Prostate gland (tissue), 2 donors: ENCODE results near the gene PSMB2. TPM values are rescaled to one million over a fixed set of nuclear protein-coding genes. Genes with fewer than 3 reads are reported as not detected.
A peak's percentile ranks its signal among the peaks of the same experiment; 100 is the strongest.

Experiments used
- DNase-seq: peaks from one replicate; pipeline ENCODE4 v3.0.0-alpha.2; 2019; ENCODE audit warnings: low spot score
- H3K27ac ChIP-seq, 2 donors: fragments of 200-600 bp; sonication (generic); 2 replicates each; pipeline ENCODE4 v1.5.1; 2017 to 2019
- H3K27me3 ChIP-seq: fragments of 200-600 bp; sonication (generic); replicated peaks from 2 replicates; pipeline ENCODE4 v1.5.1; 2019; ENCODE audit not compliant: insufficient read depth
- H3K36me3 ChIP-seq, 2 donors: fragments of 200-600 bp; sonication (generic); 1 replicate in 1 of 2; 2 replicates in 1 of 2; pipeline versions ENCODE4 v1.5.1 to v1.8.1; 2017 to 2019
- H3K4me1 ChIP-seq: fragments of 200-600 bp; sonication (generic); replicated peaks from 2 replicates; pipeline ENCODE4 v1.5.1; 2019
- H3K4me3 ChIP-seq, 2 donors: fragments of 200-600 bp; sonication (generic); 2 replicates each; pipeline ENCODE4 v1.5.1; 2017 to 2019
- H3K9me3 ChIP-seq: fragments of 200-600 bp; sonication (generic); 2 replicates; pipeline ENCODE4 v1.5.1; 2017
- CTCF ChIP-seq, 4 experiments: fragments of 200-600 bp in 2 of 4; fragments of 450-650 bp in 2 of 4; sonication (generic) in 2 of 4; IDR thresholded peaks; 1 replicate in 3 of 4; 2 replicates in 1 of 4; pipeline ENCODE4 v1.5.1; 2016 to 2019; ENCODE audit warnings: antibody characterized with exemption in 4 of 4, mild to moderate bottlenecking in 2 of 4, moderate library complexity in 2 of 4
- POLR2A ChIP-seq: fragments of 450-650 bp; IDR thresholded peaks from one replicate; pipeline ENCODE4 v1.6.1; 2016; ENCODE audit warnings: antibody characterized with exemption, mild to moderate bottlenecking
- POLR2AphosphoS5 ChIP-seq: sonication (generic); formaldehyde crosslinking; IDR thresholded peaks from one replicate; pipeline ENCODE4 v1.6.1; 2017; ENCODE audit warnings: antibody characterized with exemption
- WGBS: methylation state at CpG from one replicate; pipeline ENCODE4 v1.1.5; 2018; 5-methylcytosine and 5-hydroxymethylcytosine counted together
- intact Hi-C: fragments of 100-400 bp; cut with DNase I; formaldehyde crosslinking; loops from one replicate; pipeline ENCODE4 v1.14.2; 2022
- total RNA-seq, 2 donors: library from RNA; depleted of rRNA; stranded (reverse); fragments of >200 nt; gene quantifications; one replicate each; pipeline ENCODE4 v1.1.0, GENCODE V29; 2016

The PSMB2 gene
- total RNA-seq, 2 donors from 2014 or later = 53.6 to 64.8 TPM

DNA sequence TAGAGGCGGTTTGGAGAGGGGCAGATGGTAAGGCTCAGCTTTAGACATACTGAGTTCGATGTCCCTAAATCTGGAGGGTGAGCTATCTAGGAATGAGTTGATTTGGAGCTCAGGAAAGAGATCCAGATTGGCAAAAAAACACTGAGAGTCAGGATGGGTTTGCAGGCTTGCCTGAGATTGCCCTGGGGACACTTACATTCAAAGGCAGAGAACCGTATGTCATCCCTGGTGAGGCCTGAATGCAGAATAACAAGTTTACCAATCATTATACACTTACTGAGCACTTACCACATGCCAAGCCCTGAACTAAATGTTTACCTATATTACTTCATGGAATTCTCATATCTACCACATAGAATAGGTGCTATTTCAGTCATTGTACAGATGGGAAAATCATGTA lies 40.7 kb downstream of the PSMB2 start:
- DNase-seq = no peak
- Histone ChIP-seq H3K36me3 (no peaks in the 10 kb centered on the region), H3K4me3 (no peak overlapping the region), H3K27me3 (no peaks in the 10 kb centered on the region), H3K9me3 (no peaks in the 10 kb centered on the region), H3K27ac (no peak overlapping the region), H3K4me1 (no peaks in the 10 kb centered on the region)
- TF ChIP-seq POLR2A (no peak), POLR2AphosphoS5 (no peak), CTCF (IDR thresholded peaks at IDR 0.05) (no peak)
- intact Hi-C loops = no loop called here
- 82% methylated on average over 3 of the region's 3 CpGs for WGBS

- no peak for DNase-seq
- WGBS = 73% methylated on average over 3 of the region's 3 CpGs
- intact Hi-C loops = no loop called here
- Histone ChIP-seq H3K4me3 (no peak overlapping the region), H3K9me3 (no peaks in the 10 kb centered on the region), H3K4me1 (no peaks in the 10 kb centered on the region), H3K27me3 (no peaks in the 10 kb centered on the region), H3K27ac (peak overlapping the region in 1 of 2 donors; percentile 19), H3K36me3 (no peaks in the 10 kb centered on the region)
- TF ChIP-seq POLR2A = no peak
- no peak for TF ChIP-seq CTCF (IDR thresholded peaks at IDR 0.05)
- no peak for TF ChIP-seq POLR2AphosphoS5
Measured at GRCh38 chr1:35599411-35599810, 41.9 kb downstream of the PSMB2 start.

DNA sequence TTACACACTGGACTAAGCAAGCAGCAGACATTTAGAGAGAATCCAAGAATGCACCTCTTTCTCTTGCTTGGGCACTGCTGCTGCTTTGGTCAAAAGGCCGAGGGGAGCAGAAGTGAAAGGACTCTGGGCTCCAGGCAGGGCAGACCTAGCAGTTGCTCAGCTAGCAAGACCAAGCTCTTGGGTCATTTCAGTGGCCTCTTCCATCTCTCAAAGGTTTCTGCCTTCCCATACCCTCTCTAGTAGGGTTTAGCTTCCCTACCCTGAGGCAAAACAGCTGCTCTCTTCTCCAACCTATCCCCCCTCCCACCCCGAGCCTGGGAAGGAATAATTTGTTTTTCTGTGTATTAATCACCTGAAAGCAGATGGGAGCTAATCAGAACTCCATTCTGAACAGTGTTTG lies 42.4 kb downstream of the PSMB2 start:
- Histone ChIP-seq H3K9me3 (no peaks in the 10 kb centered on the region), H3K4me1 (no peaks in the 10 kb centered on the region), H3K27me3 (no peaks in the 10 kb centered on the region), H3K27ac (peak overlapping the region in 1 of 2 donors; percentile 19), H3K36me3 (no peaks in the 10 kb centered on the region), H3K4me3 (no peak overlapping the region)
- intact Hi-C loops = no loop called here
- 69% methylated on average over 2 of the region's 2 CpGs for WGBS
- no peak for DNase-seq
- no peak for TF ChIP-seq CTCF (IDR thresholded peaks at IDR 0.05)
- no peak for TF ChIP-seq POLR2A
- no peak for TF ChIP-seq POLR2AphosphoS5

DNA sequence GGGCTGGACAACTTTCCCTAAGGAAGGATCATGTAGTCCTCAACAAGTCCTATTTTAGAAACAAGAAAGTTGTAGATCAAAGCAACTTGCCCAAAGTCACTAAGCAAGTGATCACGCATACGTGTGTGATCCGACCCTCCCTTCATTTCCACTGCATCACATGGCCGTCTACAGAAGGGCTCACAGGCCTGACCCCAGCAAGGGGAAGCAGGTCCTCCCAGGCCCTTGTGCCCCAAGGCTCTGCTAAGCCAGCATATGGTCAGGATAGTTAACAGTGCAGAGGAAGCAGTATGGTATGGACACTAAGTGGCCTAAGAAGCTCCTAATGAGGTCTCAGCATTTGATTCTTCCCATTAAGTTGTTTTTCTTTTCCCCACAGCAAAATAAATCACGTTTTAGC lies 43.5 kb downstream of the PSMB2 start:
- intact Hi-C loops = no loop called here
- H3K4me1 ChIP-seq = no peaks in the 10 kb centered on the region
- WGBS = 87% methylated on average over 5 of the region's 5 CpGs
- no peaks in the 10 kb centered on the region for H3K27me3 ChIP-seq
- H3K36me3 ChIP-seq = no peaks in the 10 kb centered on the region
- H3K4me3 ChIP-seq = no peak overlapping the region
- no peak for TF ChIP-seq CTCF (IDR thresholded peaks at IDR 0.05)
- H3K27ac ChIP-seq = no peak overlapping the region
- no peaks in the 10 kb centered on the region for H3K9me3 ChIP-seq
- DNase-seq = no peak

DNA sequence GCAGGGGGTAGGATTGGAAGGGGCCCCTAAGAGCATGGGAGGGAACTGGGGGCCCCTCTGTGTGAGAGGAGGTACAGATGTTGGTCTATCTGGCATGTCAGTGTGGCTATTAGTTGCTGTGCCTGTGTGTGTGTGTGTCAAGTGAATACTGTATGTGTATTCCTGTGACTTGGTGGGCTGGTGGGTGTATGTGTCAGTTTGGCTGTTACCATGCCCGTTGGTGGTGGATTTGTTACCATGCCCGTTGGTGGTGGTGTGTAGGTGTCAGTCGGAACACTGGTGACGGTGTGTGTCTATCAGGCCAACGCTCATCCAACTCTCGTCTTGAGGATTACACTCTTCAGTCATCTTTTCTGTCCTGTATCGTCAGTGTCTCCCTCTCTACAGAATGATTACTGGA lies 45.6 kb downstream of the PSMB2 start:
- no peaks in the 10 kb centered on the region for H3K4me1 ChIP-seq
- no peak overlapping the region for H3K27ac ChIP-seq
- no peaks in the 10 kb centered on the region for H3K27me3 ChIP-seq
- DNase-seq = no peak
- intact Hi-C loops = no loop called here
- TF ChIP-seq CTCF (IDR thresholded peaks at IDR 0.05) (no peak), POLR2A (no peak), POLR2AphosphoS5 (no peak)
- H3K36me3 ChIP-seq = no peaks in the 10 kb centered on the region
- 93% methylated on average over 7 of the region's 7 CpGs for WGBS
- H3K9me3 ChIP-seq = no peaks in the 10 kb centered on the region
- H3K4me3 ChIP-seq = no peak overlapping the region
